Measurements from ENCODE around the gene TTC3. TPM values are rescaled to one million over a fixed set of nuclear protein-coding genes. Genes with fewer than 3 reads are reported as not detected.

The TTC3 gene
- 20.3 to 44.6 TPM (median 31.3 TPM) in 5 replicates for total RNA-seq (2022; extraction: Qiagen RNA extraction; ENCODE audit: low read depth)

GRCh38 chr21:37072988-37073416 is at the start of gene TTC3, which contains the start of gene PIGP:
Gene TTC3 (plus strand): TSS chr21:37073254. CDS start chr21:37087258, 14,004 bp downstream.
Gene PIGP (minus strand): TSS chr21:37073071. CDS start chr21:37072515, 556 bp downstream.

Other genes starting within 250 kb of the TTC3 start
- 4.5 to 8.4 TPM (median 6.9 TPM) in 5 replicates for gene HLCS, start 106.6 kb upstream of the TTC3 start, total RNA-seq (2022; extraction: Qiagen RNA extraction; ENCODE audit: low read depth)
- 0.40 to 0.77 TPM (median 0.59 TPM) in 5 replicates for gene RIPPLY3, start 66.6 kb upstream of the TTC3 start, total RNA-seq (2022; extraction: Qiagen RNA extraction; ENCODE audit: low read depth)
- gene PIGP, start 183 bp upstream of the TTC3 start, total RNA-seq (2022; extraction: Qiagen RNA extraction; ENCODE audit: low read depth), result 7.3 to 16.6 TPM (median 15.6 TPM) in 5 replicates
- gene VPS26C, start 194.1 kb downstream of the TTC3 start, total RNA-seq (2022; extraction: Qiagen RNA extraction; ENCODE audit: low read depth), result 23.5 to 32.7 TPM (median 28.0 TPM) in 5 replicates